ENCODE results near the gene GPATCH1. TPM values are rescaled to one million over a fixed set of nuclear protein-coding genes. Genes with fewer than 3 reads are reported as not detected.

GPATCH1 gene
- total RNA-seq, 2 experiments from 2014 or later, result 13.7 to 15.4 TPM

GRCh38 chr19:33176670-33177416 is 95.9 kb downstream of the GPATCH1 start:
- Mint-ChIP-seq H3K27ac (peak overlapping the region; percentile 93), H3K9me3 (ENCODE audit: low read depth) (no peaks in the 10 kb centered on the region), H3K4me1 (peaks cover 27% of the 10 kb centered on the region), H3K36me3 (peaks cover 5% of the 10 kb centered on the region), H3K4me3 (peak overlapping the region; percentile 99), H3K27me3 (peaks cover 5% of the 10 kb centered on the region)
- DNase-seq, result peak; percentile 97
- ATAC-seq, result peak; percentile 86
- CTCF ChIA-PET, result interaction anchor here (0.8 to 5.3 kb wide), 22 partner anchors 7 to 620 kb away, joined by 3 to 112 read pairs (median 5); no protein-coding TSS in a partner anchor

- Mint-ChIP-seq H3K4me3 (peak overlapping the region; percentile 99), H3K27ac (peak overlapping the region; percentile 93), H3K27me3 (peaks cover 5% of the 10 kb centered on the region), H3K9me3 (ENCODE audit: low read depth) (no peaks in the 10 kb centered on the region), H3K4me1 (peaks cover 25% of the 10 kb centered on the region), H3K36me3 (peaks cover 4% of the 10 kb centered on the region)
- ATAC-seq, result no peak
- peak; percentile 81 for DNase-seq
- CTCF ChIA-PET, result interaction anchor here (0.8 to 5.3 kb wide), 17 partner anchors 8 to 597 kb away, joined by 3 to 112 read pairs (median 8); no protein-coding TSS in a partner anchor
Observed at GRCh38 chr19:33177417-33177979, 96.5 kb downstream of the GPATCH1 start.

Other genes with a start within 250 kb of the GPATCH1 start
- under 1 TPM in 1 of 2 experiments, not detected in 1; 0.16 TPM for gene SLC7A9, start 211.4 kb upstream of the GPATCH1 start, total RNA-seq
- gene CEP89, start 109.2 kb upstream of the GPATCH1 start, total RNA-seq, result 10 to 100 TPM; 17.9 to 21.9 TPM
- 1 to 10 TPM; 6.7 to 9.7 TPM for gene FAAP24, start 108.9 kb upstream of the GPATCH1 start, total RNA-seq
- gene RHPN2, start 16.3 kb upstream of the GPATCH1 start, total RNA-seq, result 1 to 10 TPM; 1.3 to 2.4 TPM
- not detected for gene WDR88, start 50.9 kb downstream of the GPATCH1 start, total RNA-seq
- gene LRP3, start 113.1 kb downstream of the GPATCH1 start, total RNA-seq, result under 1 TPM in 1 of 2 experiments, not detected in 1; 0.30 TPM
- gene SLC7A10, start 144.7 kb downstream of the GPATCH1 start, total RNA-seq, result not detected
- under 1 TPM in 1 of 2 experiments, not detected in 1; 0.23 TPM for gene CEBPA, start 221.4 kb downstream of the GPATCH1 start, total RNA-seq